ENCODE measurements around the gene ASB18.
A peak's percentile ranks its signal among the peaks of the same experiment; 100 is the strongest.
"Not testable (repeated sequence)": the region's sequence is repeated elsewhere in the genome, so short reads cannot be mapped to it uniquely, and the experiment has no call there.

ASB18 gene

DNA sequence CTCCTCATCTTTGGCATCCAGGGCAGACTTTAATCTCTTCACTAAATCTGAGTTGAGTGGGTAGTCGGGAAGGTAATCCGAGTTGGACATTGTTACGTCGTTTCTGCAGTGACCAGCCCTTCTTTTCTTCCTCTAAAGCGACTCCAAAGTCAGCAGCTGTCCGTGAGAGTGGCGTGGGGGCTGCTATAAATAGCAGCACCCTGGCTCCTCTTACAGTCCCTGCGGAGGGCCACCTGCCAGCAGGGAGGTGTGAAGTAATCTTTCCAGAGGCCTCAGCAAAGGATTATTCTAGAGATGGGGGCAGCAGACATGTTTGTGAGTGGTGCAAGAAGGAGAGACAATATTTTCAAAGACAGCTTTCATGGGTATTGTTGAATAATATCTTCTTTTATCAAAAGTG is at the start of gene ASB18:
Gene ASB18, minus strand, starts transcription at position 151 of the 400 bp plus-strand sequence. Its CDS starts 61 bp downstream, at position 90.
- no peak for DNase-seq (ENCODE audit: low read depth, low spot score)

DNA sequence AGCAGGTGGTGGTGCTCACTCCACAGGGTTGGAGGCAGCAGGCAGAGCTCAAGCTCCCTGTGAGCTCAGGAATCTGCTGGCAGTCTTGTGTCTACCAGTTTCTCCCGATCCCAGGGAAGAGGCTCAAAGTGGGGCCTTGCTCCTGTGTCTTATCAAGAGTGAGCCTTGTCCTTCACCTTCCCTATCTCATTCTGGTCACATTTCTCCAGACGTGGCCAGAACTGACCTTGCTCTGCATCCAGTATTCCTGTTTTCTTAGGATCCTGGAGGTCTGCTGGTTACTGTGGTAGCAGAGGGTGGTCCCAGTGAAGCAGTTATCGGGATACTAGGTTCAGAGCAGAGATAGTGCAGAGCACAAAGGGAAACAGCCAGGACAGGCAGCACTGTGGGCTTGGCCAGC is 47.1 kb upstream of the ASB18 start:
- DNase-seq (ENCODE audit: low read depth, low spot score): no peak

DNA sequence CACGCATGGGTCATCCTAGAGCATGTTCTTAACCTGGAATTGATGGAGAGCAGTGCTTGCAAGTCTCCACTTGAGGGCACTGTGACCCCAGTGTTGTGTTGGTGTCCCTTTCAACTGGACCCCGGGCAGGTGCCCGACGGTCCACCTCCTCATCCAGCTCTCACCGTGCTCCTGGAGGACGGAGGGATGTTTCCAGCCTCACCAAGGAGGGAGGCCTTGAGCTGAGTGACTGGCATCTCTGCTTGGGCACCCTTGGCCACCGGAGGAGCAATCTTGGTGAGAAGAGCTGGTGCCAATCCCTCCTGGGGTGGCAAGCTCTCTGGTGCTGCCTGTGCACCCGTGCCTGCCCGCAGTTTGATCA is 45.4 kb upstream of the ASB18 start:
- DNase-seq (ENCODE audit: low read depth, low spot score): peak; percentile 13

DNA sequence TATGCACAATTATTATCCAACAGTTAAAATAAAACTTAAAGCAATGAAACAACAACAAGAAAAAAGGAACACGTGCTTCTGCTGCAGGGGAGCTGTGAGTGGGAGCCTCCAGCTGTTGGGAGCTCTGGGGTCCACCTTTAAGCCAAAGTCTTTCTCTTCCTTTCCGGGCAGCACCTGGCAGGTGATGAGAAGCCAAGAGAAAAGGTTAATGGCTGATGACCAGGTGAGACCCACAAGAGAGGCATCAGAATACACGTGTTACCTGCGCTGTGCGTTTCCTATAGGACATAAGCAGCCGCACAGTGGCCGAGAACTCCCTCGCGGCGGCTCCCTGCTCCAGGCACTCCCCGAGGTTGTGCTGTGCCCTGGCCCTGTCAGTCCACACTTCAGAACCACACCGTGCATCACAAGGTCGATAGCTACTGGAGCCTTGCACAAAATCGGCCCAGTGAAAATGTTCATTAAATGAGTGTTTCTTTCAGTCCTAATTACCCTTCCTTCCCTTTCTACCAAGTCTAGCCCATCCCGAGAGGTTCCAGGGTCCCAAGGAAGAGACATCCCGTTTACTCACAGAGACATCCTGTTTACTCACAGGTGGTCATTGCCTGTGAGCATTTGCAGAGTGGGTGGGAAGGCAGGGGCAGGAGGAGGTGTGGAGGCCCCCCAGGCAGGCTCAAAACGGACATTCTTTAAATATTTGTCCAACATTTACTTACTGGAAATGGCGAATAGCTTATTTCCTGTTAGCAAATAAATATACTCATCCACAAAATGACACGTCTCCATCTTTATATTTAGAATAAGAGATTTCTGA is 44.9 kb upstream of the ASB18 start:
- DNase-seq (ENCODE audit: low read depth, low spot score): no peak

- no peak for DNase-seq (ENCODE audit: low read depth, low spot score)
Measured at GRCh38 chr2:236307641-236308040, 43.4 kb upstream of the ASB18 start.

DNA sequence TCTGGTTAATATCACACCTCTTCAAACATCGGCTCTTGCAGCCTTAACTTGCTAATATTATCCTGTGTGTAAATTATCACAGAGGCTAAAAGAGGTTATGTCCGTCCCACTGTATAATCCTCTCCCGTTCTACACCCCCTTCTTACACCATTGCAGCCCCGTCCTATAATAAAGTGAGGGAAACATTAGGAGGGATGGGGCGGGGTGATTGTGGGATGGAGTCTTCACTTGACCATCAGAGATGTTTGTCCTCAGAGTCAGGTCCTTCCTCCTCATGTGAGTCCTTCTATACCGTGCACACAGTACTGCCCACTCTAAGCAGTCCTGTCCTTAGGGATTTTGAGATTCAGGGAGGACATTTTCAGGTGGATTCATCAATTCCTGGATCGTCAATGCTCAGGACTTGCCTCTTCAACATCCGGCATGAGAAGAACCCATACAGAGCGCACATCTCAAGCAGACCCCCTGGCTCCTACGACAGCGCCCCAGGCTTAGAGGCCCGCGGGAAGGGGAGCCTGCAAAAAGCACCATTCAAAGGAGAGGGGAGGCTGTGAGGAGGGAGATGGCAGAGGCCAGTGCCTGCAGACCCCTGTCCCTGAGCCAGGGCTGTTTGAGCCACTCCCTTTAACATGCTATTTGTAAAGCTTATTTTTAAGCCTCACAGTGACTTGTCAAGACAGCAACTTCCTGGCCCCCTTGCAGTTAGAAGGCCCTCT is 42.8 kb upstream of the ASB18 start:
- DNase-seq (ENCODE audit: low read depth, low spot score): no peak

DNA sequence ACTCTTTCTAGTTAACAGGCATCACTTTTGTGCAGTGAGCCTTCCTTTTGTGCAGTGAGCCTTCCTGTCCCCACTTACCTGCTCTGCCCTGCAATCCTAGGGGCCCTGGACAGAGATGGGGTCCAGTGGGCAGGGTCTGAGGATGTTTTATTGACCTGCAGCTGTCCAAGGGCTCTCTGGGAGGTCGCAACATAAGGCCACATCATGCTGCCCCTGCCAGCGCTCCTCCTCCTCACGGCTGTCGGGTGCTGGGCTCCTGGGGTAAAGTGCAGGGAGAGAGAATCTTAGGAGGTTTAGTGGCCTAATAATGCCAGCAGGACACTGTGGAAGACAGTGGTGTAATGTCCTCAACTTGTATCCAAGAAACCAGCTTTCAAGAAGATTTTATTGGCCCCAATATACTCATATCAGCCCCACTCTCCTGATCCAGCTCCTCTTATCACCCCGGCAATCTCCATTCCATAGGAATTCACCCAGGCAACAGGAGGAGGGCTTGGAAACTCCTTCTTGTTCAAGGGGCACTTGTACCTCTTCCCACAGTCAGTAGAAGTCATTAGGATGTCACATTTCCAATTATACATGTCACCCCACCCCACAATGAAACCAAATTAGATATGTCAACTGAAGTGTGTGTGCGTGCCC is 41.9 kb upstream of the ASB18 start:
- no peak for DNase-seq (ENCODE audit: low read depth, low spot score)

DNA sequence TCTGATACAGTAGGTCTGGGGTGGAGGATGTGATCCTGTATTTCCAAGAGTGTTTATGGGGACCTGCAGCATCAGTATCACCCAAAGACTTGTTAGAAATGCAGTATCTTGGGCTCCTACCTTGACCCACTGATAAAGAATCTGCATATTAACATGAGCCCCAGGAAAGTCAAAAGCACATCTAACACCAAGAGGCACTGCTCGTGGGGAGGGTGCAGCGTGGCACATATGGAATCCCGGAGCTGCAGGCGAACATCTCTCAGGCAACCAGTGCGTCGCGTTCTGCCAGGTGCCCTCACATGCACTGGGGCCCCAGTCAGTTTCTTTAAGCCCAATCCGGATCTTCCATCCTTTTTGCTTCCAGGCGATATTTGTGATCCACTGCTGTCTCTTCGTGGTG is 41.3 kb upstream of the ASB18 start:
- no peak for DNase-seq (ENCODE audit: low read depth, low spot score)

DNA sequence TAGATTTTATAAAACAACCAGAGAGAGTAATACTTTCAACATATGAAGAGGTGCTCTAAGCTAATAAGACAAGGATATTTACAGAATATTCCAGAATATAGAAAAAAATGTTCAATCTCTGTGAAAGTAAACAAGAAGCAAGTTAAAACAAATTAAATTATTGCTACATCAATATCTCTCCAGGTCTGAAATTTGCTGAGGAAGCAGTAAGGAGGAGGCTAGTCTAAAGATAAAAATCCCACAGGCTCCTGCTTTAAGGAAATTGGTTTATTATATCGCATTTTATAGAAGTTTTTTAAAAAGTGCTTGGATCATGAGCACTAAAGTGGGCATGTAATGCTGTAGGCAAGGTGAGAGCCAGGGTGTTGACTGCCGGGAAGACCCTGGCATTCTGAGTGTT is 39.7 kb upstream of the ASB18 start:
- no peak for DNase-seq (ENCODE audit: low read depth, low spot score)

DNA sequence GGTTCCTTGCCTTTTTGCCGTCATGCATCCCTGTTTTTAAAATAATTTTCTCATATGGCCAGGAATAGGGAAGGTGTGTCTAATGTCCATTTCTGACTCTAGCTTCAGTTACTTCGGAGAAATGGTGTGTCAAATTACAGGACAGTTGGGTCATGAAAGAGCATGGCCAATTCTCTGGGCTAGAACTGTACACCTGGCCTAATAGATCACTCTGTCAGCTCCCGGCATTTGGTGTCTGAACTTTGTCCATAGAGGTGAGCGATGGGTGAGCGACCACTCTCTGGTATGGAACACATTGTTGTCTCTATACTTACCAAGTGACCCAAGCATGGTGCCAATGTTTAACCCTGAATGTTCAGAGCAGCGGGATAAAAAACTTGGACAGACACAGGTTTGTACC is 38.3 kb upstream of the ASB18 start:
- no peak for DNase-seq (ENCODE audit: low read depth, low spot score)

- DNase-seq (ENCODE audit: low read depth, low spot score): no peak
Measured at GRCh38 chr2:236298924-236299475, 34.8 kb upstream of the ASB18 start.

GRCh38 chr2:236295481-236295880 is 31.3 kb upstream of the ASB18 start:
- no peak for DNase-seq (ENCODE audit: low read depth, low spot score)

DNA sequence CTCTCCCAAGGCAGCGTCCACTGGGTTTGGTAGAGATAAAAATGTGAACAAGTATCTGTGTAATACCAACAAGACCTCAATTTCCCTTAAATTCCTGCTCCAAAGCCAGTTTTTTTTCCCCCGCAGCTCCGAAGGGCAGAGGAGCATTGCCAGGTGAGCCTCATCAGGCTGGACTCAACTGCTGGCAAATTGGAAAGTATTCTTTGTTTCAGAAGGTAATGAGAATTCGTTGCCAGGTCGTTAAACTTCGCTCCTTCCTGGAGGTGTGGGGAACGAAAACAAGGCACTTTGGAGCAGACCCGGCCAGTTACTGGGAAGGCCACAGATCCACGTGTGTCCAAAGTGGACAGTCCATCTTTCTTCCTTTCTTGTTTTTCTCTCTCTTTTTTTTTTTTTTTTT is 30.4 kb upstream of the ASB18 start:
- no peak for DNase-seq (ENCODE audit: low read depth, low spot score)

DNA sequence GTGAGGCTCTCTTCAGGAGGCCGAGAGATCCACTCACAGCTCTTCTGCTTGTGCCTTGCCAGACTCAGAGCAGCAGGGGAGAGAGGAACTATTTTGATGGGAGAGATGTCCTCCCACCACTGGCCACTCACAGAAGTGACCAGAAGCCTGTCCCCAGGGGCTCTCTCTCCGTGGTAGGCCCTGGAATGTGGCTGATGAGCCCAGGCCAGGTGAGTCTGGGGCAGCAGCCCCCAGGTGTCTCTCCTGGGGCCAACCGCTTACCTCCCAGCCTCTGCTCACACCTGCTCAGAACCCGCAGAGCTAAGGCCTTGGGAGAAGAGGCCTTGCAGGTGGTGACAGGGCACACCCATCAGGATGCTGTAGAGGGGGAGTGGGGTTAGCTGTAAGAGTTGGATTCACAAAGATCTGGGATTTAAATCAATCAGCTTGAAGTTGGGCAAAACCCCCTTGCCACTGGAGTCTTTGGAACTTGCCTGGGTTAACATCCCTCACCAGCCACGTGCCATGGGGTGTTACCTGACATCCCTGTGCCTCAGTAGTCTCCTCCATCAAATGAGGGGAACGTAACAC is 29.1 kb upstream of the ASB18 start:
- DNase-seq (ENCODE audit: low read depth, low spot score): no peak

- no peak for DNase-seq (ENCODE audit: low read depth, low spot score)
Measured at GRCh38 chr2:236291911-236292310, 27.7 kb upstream of the ASB18 start.

DNA sequence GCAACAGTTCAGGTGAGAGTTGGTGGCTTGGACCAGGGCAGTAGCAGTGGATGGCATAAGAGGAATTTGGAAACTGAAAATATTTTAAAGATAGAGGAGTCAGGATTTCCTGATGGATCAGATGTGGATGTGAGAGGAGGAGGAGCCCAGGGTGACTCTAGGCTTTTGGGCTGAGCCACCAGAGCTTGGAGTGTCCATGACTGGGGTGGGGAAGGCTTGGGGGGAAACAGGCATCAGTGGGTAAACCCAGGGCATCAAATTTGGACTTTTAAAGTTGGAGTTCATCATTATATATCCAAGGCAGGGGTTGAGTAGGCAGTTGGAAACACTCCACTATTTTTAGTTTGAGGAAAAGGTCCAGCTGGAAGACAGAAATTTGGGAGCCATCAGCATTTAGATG is 27.3 kb upstream of the ASB18 start:
- DNase-seq (ENCODE audit: low read depth, low spot score): no peak

DNA sequence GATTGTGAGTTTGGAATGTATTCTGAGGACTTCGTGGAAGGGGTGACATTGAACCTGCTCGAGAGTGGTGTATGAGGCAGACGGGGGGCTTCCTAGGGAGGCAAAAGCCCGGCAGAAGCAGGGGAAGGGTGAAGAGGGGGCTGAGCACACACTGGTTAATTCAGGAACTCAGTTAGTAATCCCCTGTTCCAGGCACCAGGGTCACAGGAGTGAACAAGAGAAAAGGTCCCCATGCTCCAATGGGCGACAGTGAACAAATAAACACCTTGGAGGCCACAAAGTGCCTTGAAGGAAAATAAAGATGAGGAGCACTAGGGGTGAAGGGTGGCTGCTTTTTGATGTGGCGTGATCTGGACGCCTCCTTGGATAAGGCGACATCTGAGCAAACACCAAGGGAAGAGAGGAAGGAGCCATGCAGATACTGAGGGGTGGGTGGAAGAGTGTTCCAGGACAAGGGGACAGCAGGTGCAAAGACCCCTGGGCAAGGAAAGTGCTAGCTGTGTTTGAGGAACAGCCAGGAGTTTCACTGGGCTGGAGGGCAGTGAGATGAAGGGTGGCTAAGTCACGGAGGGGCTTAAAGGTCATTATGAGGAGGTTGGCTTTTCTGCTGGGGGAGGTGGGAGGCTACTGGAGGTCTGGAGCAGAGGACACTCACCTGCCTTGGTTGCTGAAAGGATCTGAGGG is 26.7 kb upstream of the ASB18 start:
- no peak for DNase-seq (ENCODE audit: low read depth, low spot score)

DNA sequence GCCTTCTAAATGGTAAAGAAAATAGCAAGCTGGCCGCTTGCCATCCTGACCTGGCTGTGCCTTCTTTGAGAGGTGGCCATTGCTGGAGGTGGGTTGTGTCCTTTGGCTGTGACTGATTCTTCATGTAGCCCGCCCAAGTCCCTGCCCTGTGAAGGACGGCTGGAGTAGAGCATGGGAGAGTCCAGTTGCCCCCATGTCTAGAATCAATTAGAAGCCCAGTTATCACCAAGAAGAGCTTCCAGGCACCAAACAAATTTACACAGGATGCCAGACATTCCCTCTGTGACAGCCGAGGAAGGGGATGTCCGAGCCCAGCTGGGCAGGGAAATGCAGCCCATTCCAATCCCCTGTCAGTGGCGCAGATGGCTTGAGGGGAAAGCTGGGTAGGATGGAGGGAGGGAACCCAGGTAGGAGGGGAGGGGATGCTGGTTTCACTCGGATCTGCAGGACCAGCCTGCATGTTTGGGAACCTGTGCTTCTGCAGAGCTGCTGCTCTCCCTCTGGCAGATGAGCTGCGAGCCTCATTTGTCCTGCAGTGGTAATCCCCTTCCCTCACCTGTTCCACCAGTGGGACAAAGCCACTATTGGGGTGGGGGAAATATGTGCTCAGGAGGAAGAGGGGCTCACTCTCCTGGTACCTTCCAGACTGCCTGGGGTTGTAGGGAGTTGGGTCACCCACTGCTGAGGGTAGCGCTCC is 25.7 kb upstream of the ASB18 start:
- no peak for DNase-seq (ENCODE audit: low read depth, low spot score)

DNA sequence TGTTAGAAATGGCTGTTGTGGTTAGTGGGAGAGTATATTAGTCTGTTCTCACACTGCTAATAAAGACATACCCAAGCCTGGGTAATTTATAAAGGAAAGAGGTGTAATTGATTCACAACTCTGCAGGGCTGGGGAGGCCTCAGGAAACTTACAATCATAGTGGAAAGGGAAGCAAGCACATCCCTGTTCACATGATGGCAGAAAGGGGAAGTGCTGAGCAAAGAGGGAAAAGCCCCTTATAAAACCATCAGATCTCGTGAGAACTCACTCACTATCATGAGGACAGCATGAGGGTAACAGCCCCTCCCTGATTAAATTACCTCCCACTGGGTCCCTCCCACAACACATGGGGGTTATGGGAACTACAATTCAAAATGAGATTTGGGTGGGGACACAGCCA is 24.2 kb upstream of the ASB18 start:
- DNase-seq (ENCODE audit: low read depth, low spot score): not testable (repeated sequence)

GRCh38 chr2:236287656-236288055 is 23.4 kb upstream of the ASB18 start:
- no peak for DNase-seq (ENCODE audit: low read depth, low spot score)
